D721Med (cell line): ENCODE results near the gene DEPDC4.
"Not testable (repeated sequence)": the region's sequence is repeated elsewhere in the genome, so short reads cannot be mapped to it uniquely, and the experiment has no call there.

Experiments used
- DNase-seq: peaks from one replicate; pipeline ENCODE4 v3.0.0; 2011; ENCODE audit warnings: low spot score; ENCODE audit not compliant: insufficient read length
- FAIRE-seq: peaks from 2 replicates; lab custom pipeline; 2011; peaks lifted over from hg19 to GRCh38; lab: Jason Lieb, UNC
- TF ChIP-seq, protein P1 (sequence below): IDR thresholded peaks from 2 replicates; pipeline ENCODE4 v1.5.1; 2012; ENCODE audit warnings: mild to moderate bottlenecking, control low read depth; ENCODE audit not compliant: insufficient read depth; ENCODE audit errors: missing control alignments

Gene DEPDC4

GRCh38 chr12:100266835-100267602 is at the start of gene DEPDC4, which contains the start of gene SCYL2:
Gene DEPDC4 (minus strand): TSS chr12:100267079. CDS start chr12:100267076, 3 bp downstream.
Gene SCYL2 (plus strand): TSS chr12:100267177. CDS start chr12:100282971, 15,794 bp downstream.
- TF ChIP-seq, protein P1, sequence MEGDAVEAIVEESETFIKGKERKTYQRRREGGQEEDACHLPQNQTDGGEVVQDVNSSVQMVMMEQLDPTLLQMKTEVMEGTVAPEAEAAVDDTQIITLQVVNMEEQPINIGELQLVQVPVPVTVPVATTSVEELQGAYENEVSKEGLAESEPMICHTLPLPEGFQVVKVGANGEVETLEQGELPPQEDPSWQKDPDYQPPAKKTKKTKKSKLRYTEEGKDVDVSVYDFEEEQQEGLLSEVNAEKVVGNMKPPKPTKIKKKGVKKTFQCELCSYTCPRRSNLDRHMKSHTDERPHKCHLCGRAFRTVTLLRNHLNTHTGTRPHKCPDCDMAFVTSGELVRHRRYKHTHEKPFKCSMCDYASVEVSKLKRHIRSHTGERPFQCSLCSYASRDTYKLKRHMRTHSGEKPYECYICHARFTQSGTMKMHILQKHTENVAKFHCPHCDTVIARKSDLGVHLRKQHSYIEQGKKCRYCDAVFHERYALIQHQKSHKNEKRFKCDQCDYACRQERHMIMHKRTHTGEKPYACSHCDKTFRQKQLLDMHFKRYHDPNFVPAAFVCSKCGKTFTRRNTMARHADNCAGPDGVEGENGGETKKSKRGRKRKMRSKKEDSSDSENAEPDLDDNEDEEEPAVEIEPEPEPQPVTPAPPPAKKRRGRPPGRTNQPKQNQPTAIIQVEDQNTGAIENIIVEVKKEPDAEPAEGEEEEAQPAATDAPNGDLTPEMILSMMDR = no peak
- FAIRE-seq (no peak), DNase-seq (peak; percentile 37)

DNA sequence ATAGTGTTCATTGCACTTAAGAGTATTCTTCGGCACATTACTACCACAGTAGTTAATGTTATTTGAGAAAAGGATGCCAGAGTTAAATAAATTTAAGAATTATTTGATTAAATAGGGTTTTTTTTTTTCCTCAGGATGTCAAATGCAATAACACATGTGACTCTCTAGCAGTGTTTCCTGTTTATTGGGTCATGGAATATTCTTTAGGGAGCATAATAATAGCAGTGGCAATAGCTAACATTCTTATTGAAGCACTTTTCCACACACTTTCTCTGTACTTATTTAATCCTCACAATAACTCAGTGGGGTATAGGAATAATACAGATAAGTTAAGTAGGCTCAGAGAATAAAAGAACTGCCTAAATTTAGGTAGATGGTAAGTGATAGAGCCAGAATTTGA is 44.4 kb upstream of the DEPDC4 start:
- FAIRE-seq (no peak), DNase-seq (no peak)
- TF ChIP-seq, protein P1 = no peak

- not testable (repeated sequence) for DNase-seq, FAIRE-seq
Measured at GRCh38 chr12:100308138-100308537, 41.3 kb upstream of the DEPDC4 start.

DNA sequence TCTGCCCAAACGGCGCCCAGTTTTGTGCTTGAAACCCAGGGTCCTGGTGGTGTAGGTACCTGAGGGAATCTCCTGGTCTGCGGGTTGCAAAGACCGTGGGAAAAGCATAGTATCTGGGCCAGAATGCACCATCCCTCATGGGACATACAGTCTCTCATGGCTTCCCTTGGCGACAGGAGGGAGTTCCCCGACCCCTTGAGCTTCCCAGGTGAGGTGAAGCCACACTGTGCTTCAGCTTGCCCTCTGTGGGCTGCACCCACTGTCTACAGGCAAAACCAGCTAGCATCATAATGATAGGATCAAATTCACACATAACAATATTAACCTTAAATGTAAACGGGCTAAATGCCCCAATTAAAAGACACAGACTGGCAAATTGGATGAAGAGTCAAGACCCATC is 37.5 kb upstream of the DEPDC4 start:
- not testable (repeated sequence) for FAIRE-seq, DNase-seq

DNA sequence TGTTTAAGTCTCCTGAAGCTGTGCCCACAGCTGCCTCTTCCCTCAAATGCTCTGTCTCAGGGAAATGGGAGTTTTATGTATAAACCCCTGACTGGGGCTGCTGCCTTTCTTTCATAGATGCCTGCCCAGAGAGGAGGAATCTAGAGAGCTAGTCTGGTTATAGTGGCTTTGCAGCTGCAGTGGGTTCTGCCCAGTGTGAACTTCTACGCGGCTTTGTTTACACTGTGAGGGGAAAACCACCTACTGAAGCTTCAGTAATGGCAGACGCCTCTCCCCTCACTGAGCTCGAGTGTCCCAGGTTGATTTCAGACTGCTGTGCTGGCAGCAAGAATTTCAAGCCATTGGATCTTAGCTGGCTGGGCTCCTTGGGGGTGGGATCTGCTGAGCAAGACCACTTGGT is 37.0 kb upstream of the DEPDC4 start:
- TF ChIP-seq, protein P1 = no peak
- DNase-seq (no peak), FAIRE-seq (no peak)

DNA sequence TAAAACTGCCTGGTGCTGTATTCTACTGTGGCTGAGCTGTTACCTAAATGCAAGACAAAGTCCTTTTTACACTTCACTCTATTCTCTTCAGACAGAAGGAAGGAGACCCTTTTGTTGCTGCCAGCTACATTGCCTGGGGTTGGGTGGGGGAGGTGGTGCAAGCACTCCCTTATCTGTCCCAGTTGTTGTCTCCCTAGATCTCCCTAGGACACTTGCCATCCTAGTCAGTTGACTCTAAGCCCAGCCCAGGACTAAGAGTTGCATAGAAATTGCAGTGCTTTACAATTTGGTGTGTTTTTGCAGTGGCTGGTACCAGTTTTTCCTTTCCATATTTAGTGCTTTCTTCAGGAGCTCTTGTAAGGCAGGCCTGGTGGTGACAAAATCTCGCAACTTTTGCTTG is 35.2 kb upstream of the DEPDC4 start:
- TF ChIP-seq, protein P1 = no peak
- DNase-seq (no peak), FAIRE-seq (no peak)

DNA sequence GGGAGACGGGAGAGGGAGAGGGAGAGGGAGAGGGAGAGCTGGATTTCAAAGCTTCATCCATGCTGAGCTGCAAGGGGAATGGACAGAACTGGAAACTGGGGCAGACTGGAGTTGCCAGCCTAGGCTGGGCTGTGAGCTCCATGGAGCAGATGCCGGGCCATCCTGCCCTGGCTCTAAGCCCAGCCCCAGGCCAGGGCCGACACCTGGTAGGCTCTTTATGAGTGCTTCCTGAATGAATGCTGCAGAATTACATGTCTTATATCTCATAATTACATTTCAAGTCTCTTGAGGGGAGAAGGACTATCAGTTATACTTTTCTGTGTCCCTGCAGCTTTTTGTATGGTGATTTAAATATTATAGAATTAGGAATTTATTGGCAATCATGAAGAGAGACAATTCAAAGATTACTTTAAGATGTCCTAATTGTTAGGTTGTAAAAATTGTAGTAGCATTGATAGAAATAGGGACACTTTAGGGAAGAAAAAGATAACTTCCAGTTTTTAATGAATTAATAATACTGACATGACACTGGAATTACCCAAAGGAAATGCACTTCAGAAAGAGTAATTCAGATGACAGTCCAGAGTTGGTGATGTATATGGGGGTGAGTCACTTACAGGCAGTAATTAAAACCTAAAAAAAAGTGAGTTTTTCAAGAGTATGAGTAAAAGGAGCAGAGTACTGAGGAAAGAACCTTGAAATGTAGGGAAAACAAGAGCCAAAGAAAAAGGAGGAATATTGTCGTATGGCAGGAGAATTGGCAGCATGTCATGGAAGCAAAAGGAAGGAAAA is 29.1 kb upstream of the DEPDC4 start:
- TF ChIP-seq, protein P1 = no peak
- no peak for DNase-seq
- FAIRE-seq = no peak

- FAIRE-seq, DNase-seq: not testable (repeated sequence)
Measured at GRCh38 chr12:100294366-100294765, 27.5 kb upstream of the DEPDC4 start.
